ENCODE data around the gene SNURF.

DNA sequence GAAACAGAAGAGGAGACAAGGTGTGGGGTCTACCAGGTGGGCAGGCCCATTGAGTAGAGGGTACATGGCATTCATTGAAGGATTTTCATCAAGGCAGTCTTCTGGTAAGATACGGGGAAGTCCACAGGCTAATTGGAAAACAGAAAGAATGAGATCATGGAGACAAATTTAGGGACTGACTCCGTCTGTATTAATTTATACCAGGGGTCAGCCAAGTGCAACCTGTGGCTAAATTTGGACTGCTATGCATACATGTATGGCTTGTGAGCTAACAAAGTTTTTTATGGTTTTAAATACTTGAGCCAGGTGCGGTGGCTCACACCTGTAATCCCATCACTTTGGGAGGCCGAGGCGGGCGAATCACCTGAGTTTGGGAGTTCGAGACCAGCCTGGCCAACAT is 21.1 kb upstream of the SNURF start:
- TF ChIP-seq, protein P1, sequence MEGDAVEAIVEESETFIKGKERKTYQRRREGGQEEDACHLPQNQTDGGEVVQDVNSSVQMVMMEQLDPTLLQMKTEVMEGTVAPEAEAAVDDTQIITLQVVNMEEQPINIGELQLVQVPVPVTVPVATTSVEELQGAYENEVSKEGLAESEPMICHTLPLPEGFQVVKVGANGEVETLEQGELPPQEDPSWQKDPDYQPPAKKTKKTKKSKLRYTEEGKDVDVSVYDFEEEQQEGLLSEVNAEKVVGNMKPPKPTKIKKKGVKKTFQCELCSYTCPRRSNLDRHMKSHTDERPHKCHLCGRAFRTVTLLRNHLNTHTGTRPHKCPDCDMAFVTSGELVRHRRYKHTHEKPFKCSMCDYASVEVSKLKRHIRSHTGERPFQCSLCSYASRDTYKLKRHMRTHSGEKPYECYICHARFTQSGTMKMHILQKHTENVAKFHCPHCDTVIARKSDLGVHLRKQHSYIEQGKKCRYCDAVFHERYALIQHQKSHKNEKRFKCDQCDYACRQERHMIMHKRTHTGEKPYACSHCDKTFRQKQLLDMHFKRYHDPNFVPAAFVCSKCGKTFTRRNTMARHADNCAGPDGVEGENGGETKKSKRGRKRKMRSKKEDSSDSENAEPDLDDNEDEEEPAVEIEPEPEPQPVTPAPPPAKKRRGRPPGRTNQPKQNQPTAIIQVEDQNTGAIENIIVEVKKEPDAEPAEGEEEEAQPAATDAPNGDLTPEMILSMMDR (IDR thresholded peaks at IDR 0.05; ENCODE audit: low read depth, low read length, poor library complexity, severe bottlenecking) = no peak
- no peak for TF ChIP-seq EZH2phosphoT487 (IDR thresholded peaks at IDR 0.05; ENCODE audit: borderline replicate concordance, low read length)

Measured in DOHH2 (cell line).